Putamen (tissue), 1 donor: ENCODE measurements around the gene FGF10.

Experiments used
- DNase-seq: peaks from one replicate; pipeline ENCODE4 v3.0.0-alpha.2; 2016; ENCODE audit warnings: low spot score

The FGF10 gene

DNA sequence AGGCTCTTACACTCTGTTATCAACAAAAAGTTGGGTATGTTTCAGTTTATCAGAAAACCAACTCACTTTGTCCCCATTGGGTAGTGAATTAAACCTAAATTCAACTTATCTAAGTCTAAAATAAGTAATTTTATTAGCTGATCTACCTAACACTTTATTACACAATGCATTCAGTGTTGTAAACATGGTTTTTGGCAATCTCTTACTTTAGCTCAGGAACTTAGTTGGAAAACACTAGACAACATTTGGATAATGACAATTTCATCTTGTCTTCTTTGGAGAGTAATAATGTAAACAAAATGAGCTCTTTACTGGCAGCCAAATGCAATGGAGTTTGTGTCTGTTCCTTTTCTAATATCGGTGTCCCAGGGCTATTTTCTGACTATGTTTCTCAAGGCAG is 33.0 kb downstream of the FGF10 start:
- DNase-seq, result no peak

DNA sequence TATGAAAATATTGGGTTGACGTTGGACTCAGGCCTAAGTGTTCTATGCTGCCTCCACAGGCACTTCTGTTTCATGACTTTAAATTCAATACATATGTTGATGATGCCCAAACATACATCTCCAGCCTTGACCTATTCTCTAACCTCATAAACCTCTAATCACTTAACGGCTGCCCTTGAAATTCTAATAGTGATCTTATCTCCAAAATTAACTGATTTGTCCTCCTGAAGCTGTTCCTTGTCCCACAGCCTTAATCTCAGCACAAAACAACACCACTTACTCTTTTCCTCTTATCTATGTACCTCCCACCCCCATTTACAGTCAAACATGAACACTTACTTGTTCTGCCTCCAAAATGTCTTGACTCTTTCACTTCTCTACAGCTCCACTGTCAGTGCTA is 43.3 kb downstream of the FGF10 start:
- no peak for DNase-seq

DNA sequence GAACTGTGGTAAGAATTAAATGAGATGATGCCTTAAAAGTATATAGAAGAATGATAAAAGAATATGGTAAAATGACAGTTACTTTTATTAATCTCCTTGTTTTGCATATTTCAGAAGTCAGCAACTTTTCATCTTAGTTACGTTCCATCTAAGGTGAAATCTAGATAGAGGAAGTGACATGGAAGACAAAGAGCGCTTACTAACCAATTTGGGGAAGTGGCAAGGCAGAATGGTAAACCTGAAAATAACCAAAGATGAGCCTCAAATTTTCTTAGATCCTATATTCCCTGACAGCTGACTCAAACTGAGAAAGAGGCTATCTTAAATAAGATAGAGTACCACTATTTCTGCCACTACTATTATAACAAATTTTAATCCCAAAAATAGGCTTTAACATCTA is 52.5 kb downstream of the FGF10 start:
- no peak for DNase-seq

DNA sequence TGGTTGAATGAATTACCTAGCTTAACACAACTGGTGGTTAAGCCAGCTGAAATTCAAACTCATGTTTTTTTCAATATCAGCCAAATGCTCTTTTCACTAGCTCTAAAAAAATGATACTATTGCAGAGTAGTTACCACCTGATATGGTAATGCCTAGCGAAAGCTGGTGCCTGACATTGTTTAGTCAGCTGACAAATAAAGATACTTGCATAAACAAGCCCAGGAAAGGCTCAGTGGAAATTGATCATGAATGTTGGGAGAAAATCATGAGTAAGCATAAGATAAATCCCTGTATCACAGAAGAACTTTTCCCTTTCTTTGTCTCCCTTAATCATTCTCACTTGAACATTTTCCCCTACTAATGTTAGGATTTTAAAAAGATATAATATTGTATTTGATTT is 54.6 kb downstream of the FGF10 start:
- DNase-seq, result no peak

DNA sequence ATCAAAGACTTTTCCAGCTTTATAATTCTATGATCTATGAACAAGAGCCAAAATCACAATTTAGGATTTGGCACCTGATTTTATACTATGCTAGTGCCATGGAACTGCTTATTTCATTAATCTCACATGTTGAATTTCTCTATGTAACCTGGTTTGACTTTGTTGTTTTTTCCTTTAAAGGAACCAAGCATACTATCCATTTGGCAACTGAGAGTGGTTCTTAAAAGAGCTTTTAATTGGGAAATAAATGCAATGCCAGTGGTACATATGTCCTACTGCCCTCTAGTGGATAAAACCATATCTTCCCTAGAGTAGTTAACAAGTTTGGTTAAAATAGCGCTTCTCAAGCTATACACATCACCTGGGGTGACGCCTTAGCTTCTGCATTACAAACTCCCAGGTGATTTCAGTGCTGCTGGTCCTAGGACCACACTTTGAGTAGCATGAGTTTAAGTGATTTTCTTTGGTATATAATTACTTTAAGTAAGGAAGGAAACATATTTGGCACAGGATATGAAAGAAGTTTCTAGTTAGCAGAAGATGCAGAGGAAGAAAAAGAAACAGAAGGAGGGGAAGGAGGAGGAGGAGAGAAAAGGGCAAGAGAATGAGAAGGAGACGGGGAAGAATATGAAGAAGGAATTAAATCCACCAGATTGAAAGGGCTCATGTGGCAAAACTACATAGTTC is 56.8 kb downstream of the FGF10 start:
- no peak for DNase-seq

DNA sequence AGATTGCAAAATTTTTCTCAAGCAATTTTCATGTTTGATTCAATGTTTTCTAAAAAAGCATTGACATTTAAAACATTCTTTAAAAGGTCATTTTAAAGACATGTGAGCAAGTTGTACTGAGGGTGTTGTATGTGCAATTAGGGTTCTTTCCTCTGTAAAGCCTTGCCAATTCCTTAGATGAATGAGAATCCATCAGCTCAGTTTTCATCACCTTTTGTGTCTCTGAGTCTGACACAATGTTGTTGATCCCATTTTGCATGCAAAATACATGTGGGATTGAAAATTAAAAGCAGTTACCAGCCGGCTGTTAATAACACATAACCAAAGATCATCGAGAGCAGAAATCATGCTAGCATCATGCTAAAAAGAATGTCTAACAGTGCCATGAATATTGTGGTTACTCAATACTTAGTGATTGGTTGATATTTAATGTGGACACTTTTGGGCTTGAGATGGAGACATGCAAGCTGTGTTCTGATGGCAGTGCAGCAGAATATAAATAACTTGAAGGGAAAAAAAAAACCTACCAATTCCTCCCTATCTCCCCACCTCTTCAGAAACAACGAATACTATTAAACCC is 57.7 kb downstream of the FGF10 start:
- no peak for DNase-seq

DNA sequence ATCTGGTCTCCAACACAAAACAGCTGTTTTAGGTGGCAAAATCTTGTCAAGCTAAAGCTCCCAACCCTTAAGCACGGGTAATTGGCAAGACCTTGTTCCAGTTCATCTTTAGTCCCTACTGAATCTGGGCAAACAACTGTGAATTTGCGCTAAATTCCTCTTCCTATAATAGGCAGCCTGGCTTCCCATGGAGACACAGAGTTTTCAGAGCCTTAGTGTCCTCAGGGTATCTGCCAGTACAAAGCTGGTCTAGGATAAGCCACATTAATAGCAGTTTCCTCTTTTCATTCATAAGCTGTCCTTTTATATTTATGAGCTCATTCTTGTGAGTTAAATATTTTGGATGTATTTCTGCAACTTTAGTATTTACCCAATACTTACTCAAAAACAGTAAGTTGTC is 59.5 kb downstream of the FGF10 start:
- DNase-seq, result no peak

DNA sequence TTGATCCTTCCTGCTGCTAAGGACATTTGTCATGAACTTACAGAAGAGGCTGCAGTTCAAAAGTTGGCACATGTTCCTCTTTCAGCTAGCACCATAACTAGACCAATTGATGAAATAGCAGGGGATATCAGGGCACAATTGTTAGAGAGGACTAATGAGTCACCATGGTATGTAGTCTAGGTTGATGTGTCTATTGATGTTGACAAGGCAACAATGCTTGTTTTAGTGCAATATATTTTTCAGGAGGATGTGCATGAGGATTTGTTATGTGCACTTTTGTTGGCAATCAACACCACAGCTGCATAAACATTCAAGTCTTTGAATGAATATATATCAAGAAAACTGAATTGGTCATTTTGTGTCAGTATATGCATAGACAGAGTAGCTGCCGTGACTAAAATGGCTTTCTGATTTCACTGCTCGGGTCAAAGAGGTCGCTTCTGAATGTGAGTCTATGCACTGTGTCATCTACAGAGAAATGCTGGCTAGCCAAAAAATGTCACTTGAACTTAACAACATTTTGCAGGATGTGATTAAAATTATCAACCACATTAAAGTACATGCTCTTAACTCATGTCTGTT is 68.0 kb downstream of the FGF10 start:
- DNase-seq, result no peak

DNA sequence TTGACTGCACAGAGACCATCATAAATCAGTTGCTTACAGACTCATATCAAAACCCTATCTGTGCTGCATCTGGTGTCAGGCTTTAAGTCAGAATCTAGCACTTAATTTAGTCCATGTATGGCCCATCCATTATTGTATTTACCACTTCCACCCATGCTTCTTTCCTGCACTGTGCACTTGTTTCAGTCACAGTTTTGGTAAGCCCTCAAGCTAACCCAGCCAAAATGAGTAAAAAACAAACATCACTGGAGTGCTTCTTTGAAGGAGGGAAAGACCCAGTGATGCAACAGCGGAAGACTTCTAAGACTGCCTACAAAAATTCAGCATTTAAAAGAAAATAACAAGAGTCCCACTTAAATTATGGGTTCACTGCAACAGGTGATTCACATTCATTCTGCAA is 69.0 kb downstream of the FGF10 start:
- DNase-seq, result no peak

DNA sequence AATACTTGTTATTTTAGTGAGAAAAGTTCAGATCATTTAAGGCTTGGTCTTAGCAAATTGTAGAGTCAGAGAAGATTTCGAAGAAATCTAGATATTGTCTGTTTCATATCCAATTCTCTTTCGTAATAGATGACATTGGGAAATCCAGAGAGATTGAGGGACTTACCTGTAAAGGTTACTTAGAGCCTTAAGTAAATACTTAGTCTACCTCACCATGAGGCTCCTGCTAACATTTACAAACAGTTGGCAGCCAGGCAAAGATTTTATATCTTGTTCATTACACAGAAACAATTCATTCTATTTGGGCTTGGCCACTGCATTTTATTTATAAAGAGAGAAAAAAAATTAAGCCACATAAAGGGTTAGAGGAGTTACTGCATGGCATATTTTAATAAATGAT is 70.3 kb downstream of the FGF10 start:
- no peak for DNase-seq

DNA sequence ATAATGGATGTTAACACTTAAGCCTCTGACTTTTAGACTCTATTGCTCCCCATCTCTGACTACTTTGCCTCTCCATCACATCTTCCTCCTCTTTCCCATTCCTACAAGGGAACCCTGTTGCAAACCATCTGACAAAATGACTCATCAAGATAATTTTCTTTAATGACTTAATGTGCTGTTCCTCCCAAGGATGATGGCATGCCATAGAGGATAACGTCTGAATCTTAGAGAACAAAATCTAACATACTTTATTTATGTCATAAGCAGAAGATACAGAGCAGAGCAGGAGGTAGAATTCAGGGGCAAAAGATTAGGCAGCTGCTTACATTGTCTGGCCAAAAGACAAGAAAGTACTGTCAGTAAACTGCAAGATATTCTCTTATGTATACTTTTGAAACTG is 76.8 kb downstream of the FGF10 start:
- DNase-seq, result peak; percentile 24

DNA sequence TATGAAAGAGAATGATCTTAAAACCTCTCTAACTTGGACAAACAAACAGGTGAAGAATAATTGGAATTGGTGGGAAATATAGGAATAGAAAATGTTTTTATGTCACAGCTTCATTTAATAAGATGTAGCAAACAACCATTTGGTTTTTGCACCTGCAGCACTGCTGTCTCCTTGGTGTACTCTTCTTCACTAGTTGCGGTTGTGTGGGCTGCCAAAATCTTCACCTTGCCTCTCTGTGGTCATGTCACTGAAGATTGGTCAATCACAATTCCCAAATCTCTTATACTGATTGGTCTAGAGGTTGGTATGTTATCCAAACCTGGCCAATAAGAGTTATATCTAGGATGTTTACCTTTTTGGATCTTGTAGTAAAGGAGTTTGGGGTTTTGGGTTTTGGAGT is 88.7 kb downstream of the FGF10 start:
- DNase-seq, result no peak

DNA sequence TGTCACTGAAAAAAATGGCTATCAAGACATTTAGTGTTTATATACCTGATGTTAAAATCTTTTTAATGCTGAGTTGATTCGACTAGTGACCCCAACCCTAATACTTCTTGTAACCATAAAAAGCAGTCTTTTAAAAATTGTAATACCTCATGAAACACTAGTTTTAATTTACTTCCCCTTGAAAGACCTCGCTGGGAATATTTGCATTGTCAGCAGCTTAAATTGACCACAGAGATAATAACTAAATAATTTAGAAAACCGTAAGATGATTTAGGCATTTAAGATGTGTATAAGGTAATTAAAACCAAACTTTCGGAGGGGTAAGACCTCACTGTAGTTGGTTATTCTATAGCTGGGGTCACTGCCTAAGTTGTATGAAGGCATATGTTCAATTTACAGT is 89.8 kb downstream of the FGF10 start:
- no peak for DNase-seq

DNA sequence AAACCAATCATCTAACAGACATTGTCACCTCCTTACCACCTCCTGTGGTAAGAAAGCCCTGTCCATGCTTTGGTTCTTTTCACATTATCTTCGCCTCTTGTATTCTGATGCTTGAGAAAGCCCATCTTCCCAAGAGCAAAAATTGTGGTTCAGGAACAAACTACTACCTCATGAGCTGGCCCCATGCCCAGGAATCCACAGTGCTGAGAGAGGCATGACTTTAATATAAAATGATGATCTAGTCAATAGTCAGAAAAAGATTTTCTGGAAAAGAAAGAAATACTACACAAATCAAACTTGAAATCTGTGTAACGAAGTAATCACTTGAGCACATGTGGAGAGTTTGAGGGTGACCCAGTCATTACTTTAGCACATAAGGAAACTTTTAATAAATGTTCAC is 94.7 kb downstream of the FGF10 start:
- no peak for DNase-seq

DNA sequence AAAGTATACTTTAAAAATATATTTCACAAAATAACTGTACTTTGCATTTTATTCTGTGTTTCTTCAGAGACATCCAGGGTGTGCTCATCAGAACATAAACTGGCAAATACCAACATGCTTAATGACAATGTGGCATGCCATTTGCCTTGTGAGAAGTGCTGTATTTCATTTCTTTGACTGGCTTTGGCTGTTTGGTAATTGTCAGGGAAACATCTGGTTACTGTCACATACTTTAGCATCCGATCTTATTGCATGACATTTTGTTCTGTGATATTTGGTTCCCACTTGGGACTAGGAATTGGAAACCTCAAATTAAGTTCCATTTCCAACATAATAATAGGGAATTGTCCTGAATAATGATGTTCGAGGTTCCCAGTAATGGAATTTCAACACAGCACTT is 96.5 kb downstream of the FGF10 start:
- no peak for DNase-seq

DNA sequence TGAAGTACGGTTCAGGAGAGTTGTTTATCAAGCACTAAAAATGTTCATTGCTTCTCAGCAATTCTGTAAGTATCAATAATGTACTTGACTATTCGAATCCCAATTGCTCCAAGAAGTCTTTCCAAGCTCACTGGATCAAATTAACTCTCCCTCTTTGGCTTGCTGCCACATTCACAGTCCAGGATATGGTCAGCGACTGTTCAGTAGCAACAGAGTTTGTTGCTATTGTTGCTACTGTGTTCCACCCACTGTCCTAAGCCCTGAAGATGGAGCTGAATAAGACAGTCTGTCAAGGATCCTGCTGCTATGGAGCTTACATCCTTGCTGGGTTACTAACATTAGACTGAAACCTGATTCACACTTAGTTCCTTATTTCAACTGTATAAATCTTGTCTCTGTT is 110.8 kb downstream of the FGF10 start:
- DNase-seq, result no peak

DNA sequence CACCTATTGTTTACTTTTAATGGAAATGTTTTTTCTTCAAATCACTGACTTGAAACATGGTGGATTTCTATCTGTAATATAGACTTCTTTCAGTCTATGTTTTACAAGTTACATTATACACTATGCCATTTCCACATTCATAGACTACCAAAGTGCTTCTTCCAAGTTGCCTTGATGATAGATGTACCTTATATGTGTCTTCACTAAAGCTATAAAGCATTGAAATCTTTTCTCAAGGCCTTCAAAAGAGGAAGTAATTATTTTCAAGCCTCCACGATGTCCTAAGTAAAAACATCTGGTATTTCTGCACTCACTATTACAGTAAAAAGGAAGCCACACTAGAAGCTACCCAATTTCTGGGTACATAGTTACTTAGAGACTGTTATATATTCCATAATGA is 113.3 kb downstream of the FGF10 start:
- no peak for DNase-seq

DNA sequence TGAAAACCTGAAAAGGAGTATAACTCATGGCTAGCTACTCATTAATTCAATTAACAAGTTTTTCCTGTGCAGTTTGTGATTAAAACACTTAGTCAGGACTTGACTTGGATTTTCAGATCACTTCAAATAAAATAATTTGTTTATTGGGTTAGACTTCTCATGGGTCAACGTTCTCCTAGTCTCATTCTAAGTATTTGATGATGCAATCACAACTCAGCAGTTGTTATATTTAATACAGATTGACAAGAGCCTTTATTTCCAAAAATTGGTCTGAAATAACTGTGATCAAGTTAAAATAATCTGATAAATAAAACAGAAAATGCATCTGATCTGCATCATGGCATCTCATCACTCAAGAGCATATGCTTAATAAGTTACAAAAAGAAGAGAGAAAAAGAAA is 113.9 kb downstream of the FGF10 start:
- no peak for DNase-seq

DNA sequence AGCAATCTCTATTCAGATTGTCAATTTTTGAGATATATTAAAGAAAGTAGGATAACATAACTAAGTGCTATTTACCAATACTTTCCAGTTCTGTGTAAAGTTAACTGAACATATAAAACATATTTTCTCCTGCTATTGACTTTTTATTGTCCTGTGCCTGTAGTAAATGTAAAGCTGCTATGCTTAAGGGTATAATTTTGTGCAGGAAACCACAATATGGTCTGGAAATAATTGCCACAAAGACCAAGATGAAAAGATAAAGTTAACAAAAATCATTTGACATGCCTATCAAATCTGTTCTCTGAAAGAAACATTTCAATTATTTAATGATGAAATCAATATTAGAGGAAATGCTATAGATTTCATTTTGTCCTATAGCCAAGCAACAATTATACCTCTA is 121.3 kb downstream of the FGF10 start:
- no peak for DNase-seq

DNA sequence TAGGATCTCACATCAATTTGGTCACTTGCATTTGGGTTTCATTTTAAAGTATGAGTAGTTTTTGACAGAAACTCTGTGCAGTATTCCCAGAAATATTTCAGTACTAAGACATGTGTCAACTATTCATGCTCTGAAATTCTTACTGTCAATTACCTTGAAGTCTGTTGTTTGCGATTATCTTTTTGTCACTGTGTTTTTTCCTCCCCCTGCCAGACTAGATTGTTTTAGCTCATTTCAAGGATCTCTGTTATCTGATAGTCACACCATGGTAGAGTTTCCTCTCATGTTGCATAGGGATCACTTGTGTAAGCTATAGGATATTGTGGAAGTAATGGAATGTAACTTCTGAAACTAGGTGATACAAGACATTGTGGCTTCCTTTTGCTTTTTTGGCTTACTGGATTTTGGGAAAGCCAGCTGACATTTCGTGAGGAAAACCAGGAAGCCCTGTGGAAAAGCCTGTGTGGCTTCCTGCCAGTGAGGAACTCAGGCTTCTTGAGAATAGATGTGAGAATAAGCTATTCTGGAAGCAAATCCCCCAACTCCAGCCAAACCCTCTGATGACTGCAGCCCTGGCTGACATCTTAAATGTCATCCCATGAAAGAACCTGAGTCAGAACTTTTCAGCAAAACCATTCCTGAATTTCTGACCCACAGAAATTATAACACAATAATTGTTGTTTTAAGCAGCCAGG is 122.2 kb downstream of the FGF10 start:
- no peak for DNase-seq

DNA sequence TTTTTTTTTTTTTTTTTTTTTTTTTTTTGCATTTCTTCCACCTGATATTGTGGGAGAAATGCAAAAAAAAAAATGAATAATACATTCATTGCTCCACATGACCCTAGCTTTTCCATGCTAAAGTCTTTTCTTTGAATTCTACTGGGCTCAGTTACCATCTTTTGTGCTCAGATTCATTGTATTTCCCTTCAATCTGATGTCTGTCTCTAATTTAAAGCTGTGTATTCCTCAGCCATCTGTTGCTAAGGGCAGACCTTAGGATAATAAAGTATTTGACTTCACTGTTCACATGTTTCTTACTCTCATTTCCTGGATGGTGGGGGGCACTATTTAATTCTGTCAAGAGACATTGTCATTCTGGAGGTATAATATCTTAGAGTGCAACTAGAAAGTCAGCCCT is 123.5 kb downstream of the FGF10 start:
- DNase-seq, result no peak

DNA sequence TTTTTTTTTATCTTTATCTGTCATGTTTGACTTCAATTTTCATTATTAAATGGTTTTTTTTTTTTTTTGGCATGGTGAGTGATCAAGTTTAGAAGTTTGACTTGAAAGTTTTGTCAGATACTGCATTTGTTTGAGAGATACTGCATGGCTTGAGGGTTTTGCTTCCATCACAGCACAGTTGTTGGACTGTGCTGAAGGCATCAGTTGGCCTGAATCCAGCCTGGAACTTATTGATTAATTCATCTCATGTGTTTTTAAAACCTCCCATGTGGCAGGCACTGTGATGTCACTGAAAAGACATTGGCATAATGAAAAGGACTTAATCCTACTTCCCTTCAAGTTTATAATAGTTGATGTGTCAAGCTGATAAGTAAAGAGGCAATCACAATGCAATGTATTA is 128.4 kb downstream of the FGF10 start:
- no peak for DNase-seq

DNA sequence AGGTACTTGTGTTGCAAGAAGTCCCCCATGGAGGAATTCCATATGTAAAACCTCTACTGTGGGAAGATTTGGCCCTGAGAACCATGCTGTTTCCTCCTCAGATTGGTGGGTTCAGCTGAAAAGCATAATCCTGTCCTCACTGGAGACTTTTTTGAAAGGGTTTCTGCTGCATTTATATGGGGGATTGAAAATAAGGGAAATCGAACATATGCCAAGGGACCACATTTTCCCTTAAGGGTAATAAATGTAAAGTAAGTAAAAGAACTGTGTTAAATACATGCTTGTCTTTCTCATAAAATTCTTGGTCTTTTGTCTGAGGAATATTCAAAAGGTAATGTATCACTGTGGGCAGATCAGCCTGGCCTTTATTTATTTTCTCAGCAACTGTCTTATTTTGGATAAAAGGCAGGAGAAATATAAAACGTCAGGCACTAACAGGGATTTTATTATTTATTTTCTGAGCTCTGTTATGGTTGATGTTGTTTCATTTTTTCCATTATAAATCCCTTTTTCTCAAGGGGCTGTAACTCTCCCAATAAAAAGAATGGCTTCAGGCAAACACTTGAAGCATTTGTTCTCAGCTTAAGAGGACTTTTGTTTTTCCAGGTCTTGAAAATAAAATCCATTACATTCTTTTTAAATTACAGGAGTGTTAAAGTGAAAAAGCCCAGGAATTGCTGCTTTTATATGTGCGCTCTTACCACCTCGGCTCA is 131.4 kb downstream of the FGF10 start:
- DNase-seq, result no peak
